ENCODE measurements around the gene FOCAD.

Gene FOCAD

DNA sequence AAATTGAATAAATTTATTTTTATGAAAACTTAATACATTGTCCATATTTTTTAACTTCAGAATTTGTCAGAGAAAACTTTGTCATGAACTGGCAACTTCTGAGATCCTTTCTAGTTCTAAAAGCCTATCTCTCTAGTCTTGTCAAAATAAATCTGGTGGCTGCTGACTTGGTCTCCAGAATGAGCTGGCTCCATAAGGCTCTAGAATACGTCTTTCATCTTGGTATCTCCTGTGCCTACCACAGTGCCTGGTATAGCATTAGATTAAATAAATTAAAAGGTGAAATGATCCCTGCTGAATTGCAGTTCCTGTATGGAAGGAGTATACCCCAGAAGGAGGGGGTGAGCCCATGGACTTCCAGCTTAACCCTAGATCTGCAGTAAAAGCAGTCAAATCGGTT, 2.6 kb upstream of the FOCAD start:
- DNase-seq = no peak

DNA sequence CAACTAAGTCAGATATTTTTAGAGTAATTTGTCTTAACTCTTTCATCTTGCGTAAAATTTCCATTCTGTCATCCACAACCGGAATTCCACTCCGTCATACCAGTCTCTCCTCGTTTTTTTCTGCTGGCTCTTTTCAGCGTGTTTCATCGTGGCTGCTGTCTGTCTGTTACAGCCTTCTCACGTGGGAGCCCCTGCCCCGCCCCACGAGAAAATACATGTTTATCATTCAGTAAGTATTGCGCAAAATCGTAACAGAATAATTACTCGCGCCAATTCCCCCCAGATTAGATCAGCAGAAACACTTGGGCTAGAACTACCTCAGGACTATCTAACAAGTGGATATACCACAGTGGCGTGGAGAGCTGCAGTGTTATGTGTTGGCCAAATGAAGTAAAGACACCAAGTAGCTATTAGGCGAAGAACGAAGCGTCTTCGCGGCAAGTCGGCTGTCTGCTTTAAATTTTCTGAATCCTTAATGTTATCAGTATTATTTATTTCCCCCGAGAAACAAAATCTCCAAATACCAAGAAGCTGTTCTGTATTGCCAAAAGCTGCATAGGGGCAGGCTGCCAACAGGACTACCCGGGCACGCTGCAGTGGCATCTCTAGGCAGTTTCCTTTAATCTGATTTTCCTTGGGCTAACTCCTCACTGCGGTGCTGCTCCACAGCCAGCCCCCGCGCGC, 566 bp upstream of the FOCAD start:
- no peak for DNase-seq

- no peak for DNase-seq
Measured at GRCh38 chr9:20684875-20685696, 1.0 kb downstream of the FOCAD start.

GRCh38 chr9:20685769-20686168, 1.7 kb downstream of the FOCAD start:
- no peak for DNase-seq

GRCh38 chr9:20689833-20690232, 5.8 kb downstream of the FOCAD start:
- no peak for DNase-seq

DNA sequence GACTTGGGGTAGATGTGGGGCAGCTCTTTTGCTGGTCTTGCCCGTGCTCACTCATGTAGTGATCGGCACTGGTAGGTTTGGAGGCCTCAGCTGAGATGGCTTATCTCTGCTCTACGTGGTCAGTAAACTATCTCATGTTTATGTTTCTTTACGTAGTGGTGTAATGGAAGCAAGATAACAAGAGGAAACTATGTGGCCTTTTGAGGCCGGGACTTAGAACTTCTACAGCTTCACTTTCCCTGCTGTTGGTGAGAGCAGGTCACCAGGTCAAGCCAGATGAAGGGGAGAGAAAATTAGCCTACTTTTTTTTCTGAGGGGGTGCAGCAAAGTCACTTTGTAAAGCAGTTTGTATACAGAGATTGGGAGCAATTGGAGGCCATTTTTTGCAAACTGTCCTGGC, 8.5 kb downstream of the FOCAD start:
- no peak for DNase-seq

- DNase-seq = no peak
Measured at GRCh38 chr9:20693068-20693467, 9.0 kb downstream of the FOCAD start.

DNA sequence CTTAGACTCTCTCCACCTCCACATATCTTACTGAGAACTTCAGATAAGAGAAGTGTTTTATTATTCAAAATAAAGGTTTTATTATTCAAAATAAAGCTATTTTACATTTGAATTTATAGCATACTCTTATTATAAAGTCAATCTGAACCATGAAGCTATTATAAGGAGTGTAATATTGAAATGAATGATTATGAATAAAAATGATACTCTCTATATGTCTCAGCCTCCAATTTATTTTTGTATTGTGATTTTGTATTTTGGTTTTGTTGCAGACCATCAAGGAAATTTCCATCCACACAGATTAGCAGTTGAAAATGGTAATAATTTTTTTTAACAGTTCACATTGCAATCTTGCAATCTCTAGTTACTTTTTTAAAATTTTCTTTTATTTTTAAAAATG, 10.2 kb downstream of the FOCAD start:
- DNase-seq = no peak

DNA sequence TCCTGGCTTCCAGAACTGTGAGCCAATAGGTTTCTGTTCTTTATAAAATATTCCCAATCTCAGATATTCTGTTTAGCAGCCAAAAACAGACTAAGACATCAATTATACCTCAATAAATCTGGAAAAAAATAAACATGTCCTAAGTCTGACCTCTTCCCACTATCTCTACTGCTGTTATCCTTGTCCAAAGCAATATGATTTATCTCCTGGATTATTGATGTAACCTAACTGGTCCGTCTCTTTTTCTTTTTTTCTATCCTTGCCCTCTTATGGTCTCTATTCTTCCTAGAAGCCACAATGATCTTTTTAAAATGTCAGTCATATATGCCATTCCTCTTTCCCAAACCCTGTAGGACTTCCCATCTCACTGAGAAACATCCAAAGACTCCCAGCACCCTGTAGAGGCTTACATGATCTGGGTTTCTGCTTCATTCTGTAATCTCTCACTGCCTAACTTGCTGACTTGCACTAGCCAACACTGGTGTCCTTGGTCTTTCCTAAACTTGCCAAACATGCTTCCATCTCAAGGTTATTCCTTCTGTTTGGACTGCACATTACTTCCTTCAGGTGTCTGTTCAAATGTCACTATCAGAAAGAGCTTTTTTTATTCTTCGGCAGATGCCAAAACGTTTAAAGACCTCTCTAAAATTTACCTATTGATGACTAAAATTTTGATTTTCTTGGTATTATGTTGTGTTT, 13.1 kb downstream of the FOCAD start:
- no peak for DNase-seq

DNA sequence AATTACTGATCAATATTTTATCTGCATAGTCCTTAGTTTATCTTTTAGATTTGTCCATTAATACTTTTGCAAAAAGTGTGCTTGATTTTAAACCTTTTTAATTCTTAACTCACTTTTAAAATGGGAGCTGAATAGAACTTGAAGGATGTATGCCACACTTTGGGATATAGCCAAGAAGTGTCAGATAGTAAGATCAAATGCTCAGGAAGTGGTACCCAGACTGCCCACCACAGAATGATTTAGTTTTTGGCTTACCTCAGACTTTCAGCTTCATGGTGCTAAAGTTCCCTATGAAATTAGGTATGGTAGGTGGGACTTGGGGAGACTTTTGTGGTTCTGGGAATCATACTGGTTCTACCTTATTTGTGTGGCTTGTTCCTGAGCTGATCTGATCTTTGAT, 14.7 kb downstream of the FOCAD start:
- DNase-seq = no peak

DNA sequence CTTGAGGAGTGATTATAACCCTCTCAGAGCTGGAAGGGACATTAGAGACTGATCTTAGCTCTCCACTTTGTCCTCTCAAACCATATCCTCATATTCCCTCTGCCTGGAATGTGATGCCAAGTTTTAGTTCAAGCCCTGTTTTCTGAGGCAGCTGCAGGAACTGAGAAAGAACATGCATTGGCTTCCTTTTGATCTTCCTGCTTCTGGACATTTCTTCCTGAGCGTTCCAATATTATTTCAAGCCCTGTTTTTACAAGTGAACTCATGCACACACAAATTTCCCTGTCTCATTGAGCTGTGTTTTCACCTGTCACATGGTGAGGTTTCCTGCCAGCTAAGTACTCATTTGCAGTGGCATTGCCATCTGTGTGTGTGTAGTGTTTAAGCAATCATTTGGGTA, 17.0 kb downstream of the FOCAD start:
- DNase-seq = peak; percentile 49

- no peak for DNase-seq
Measured at GRCh38 chr9:20702570-20702969, 18.5 kb downstream of the FOCAD start.

DNA sequence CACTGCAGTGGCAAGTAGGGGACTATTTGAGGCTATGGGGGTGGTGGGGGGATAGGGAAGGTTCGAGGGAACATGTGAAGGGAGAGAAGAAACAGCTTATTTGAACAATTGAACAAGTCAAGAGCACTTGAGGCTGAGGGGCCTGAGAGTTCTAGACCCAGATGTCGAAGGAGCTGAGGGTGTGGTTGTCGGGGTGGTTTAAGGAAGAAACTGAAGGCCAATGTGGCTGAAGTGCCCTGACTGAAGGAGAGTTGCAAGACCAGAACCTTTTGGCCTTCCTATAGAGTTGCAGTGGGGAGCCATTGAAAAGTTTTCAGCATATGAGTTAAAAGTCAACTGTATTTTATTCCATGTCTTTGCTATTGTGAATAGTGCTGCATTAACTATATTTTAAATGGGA, 19.1 kb downstream of the FOCAD start:
- no peak for DNase-seq

DNA sequence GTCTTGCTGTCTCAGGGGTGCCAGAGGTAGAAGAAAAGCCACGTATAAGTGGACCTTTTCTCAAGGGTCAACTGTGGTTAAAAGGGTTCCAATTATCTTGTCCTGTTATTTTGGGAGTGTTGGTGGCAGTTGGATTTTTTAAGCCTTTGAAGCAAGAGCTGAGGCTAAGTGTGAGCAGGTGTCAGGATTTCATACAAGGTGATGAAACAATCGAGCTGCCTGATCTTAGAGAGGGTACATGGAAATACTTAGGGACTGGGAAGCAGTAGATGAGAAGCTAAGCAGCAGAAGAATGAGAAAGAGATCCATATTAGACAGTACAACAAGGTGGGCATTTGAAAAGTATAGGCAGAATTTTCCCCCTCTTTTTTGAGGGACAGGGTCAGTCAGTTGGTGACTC, 23.6 kb downstream of the FOCAD start:
- no peak for DNase-seq

DNA sequence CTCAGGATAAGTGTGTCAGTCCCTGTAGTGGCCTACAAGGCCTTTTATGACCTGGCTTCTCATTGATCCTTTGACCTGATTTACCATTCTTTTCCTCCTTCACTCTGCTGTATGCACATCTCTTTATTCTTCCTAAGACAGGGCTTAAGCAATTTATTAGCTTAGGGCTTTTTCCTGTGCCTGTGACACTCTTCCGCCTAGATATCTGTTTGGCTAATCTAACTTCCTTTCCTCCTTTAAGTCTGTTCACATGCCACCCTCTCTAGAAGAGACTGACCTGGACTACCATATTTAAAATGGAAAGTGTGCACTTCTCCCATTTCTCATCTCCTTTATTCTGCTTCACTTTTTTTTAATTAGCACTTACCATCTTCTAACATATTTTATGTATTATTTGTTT, 29.1 kb downstream of the FOCAD start:
- no peak for DNase-seq

GRCh38 chr9:20714442-20715415, 30.7 kb downstream of the FOCAD start:
- no peak for DNase-seq

DNA sequence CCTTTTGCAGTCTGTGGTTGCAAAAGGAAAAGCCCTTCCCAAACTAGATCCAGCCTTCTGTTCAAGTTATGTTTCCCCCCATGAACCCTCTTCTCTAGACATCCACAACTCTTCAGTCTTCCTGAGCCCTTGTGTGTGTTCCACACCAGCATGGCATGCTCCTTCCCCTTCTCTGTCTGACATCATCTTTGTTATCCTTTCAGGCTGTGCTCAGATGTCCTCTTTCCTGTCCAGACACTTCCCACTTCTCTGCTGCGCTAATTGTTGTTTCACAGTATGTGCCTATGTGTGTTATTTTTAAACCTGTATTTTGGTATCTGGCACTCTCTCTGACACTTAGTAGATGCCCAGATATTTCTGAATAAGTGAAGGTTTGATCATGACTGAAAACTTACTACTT, 38.2 kb downstream of the FOCAD start:
- DNase-seq = no peak

DNA sequence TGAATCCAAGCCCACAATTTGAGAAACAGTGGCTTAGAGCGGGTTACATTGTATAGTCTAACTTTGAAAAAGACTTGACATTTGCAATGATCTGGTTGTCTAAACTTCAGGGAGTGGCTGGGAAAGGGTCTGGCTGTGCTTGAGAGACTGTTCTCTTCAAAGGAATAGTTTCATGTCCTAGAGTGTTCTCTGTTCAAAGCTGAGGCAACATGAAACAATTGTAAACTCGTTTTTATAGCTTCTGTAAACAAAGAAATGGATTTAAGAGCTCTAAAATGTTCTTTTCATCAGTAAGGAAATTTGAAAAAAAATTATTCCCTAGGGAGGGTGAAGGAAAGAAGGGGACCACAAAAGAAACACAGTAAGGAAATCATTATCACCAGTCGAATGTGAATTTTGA, 41.6 kb downstream of the FOCAD start:
- DNase-seq = no peak

DNA sequence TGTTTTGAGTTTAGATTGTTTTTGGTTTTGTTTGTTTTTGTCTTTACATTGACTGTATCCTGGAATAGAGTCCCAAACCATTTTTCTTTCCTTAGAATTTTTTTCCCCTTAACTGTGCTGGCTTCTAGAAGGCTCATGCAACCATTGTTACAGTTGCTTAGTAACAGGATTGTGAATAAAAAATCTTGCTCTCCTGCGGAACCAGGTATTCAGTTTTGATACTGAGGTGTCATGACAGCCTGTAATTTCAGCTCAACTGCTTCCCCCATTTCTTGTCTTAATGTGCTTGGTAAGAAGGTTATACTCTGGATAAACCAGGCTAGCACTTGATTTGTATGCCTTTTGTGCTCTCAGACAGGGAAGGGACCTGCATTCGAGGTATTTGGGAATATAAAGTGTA, 42.1 kb downstream of the FOCAD start:
- DNase-seq = no peak

DNA sequence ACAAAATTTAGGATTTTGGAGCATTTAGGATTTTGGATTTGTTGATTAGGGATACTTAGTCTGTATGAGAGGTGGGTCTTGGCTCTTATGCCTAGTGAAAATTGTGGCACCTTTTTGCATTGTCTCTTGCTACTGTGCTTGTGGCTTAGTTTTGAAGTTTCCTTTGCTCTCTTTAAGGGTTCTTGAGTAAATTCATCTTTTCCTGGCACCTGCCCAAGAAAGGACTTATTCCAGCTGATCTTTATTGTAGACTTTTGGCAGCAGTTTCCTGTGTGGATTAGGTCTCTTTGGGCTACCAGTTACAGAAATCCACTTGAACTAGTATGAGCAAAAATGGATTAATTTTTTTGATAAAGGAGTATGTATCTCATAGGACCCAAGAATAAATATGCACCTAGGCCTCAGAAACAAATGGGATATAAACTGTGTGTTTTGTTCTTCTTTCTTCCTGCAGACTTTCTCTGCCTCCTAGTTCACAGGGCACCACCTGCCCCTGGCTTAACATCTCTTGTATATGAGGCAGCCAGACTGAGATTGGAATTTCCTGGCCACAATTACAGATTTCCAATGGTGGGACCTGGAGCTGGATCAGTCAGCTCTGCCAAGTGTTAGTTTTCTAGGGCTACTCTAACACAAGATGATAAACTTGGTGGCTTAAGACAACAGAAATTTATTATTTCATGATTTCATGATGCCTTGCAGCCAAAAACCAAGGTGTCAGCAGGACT, 44.6 kb downstream of the FOCAD start:
- DNase-seq = no peak

- DNase-seq = no peak
Measured at GRCh38 chr9:20729523-20729922, 45.5 kb downstream of the FOCAD start.

GRCh38 chr9:20732118-20732517, 48.1 kb downstream of the FOCAD start:
- DNase-seq = no peak

All from NCI-H2081 treated with DMSO at 0.1 percent for 48 hours (cell line).